ENCODE measurements around the gene KIF6.

The KIF6 gene

DNA sequence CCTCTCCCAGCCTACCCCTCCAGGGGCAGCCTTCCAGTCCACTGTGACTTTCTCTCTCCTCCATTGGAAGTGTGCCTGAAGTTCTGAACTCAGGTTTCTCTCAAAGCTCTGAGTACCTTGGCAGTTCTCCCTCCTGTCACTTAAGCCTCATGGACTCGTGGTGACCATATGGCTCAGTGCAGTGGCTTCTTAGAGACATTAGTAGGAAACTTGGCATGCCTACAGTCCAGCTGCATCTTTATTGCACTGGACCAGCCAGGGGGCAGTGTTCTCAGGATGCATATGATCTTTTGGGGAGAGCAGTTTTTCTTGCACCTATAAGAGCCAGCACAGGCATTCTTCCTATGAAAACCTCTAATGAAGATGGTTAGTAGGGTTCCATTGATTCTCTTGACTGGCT, 355.2 kb downstream of the KIF6 start:
- H3K4me3 ChIP-seq (ENCODE audit: low read depth, low read length) = no peak overlapping the region
- no peak for DNase-seq (ENCODE audit: low read depth)
- TF ChIP-seq, protein P1, sequence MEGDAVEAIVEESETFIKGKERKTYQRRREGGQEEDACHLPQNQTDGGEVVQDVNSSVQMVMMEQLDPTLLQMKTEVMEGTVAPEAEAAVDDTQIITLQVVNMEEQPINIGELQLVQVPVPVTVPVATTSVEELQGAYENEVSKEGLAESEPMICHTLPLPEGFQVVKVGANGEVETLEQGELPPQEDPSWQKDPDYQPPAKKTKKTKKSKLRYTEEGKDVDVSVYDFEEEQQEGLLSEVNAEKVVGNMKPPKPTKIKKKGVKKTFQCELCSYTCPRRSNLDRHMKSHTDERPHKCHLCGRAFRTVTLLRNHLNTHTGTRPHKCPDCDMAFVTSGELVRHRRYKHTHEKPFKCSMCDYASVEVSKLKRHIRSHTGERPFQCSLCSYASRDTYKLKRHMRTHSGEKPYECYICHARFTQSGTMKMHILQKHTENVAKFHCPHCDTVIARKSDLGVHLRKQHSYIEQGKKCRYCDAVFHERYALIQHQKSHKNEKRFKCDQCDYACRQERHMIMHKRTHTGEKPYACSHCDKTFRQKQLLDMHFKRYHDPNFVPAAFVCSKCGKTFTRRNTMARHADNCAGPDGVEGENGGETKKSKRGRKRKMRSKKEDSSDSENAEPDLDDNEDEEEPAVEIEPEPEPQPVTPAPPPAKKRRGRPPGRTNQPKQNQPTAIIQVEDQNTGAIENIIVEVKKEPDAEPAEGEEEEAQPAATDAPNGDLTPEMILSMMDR (IDR thresholded peaks at IDR 0.05; ENCODE audit: insufficient read depth, low read depth, low read length, missing control alignments) = no peak

DNA sequence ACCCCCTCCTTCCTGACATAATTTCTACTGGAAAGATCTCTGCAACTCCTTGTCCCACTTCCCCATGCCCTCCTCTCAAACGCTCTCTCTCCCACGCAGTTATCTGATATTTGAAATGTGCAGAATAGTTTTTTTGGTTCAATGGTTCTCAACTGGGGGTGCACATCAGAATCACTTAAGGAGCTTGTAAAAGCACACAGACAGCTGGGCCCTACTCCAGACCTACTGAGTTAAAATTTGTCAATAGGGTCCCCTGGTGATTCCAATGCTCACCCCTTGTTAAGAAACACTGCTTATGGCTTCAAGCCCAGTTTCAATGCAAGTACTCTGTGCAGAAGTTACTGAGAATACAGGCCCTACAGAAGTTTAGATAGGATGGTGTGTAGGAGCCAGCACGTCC, 357.5 kb downstream of the KIF6 start:
- TF ChIP-seq, protein P1 (IDR thresholded peaks at IDR 0.05; ENCODE audit: insufficient read depth, low read depth, low read length, missing control alignments) = no peak
- no peak overlapping the region for H3K4me3 ChIP-seq (ENCODE audit: low read depth, low read length)
- no peak for DNase-seq (ENCODE audit: low read depth)

DNA sequence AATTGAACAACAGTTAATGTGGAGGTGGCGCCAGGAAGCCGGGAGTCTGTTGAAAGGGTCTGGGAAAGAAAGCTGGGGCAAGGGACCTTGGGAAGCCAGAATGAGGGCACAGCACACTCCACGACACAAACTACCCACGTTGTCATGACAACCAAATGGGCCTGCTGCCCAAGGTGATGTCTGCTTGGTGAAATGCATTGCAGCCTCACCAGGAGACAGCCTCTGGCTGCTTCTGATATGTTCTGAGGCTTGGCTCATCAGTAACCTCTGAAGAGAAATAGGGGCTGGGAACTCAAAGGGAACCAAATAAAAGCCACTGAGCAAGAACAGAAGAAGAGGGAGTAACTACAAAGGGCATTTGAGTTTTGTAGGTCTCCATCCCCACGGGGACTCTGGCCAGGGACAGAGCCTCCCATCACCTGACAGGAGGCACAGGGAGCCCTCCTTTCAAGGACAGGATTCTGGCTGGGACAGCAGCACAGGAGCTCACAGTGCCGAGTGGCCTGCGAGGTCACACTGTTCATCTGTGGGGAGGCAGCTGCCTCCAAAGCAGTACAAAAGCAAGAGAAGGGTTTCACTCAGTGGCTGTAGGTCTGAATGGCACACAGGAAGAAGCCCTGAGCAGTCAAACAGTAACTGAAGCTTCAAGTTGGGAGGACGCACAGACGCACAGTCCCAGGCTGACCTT, 358.1 kb downstream of the KIF6 start:
- H3K4me3 ChIP-seq (ENCODE audit: low read depth, low read length) = no peak overlapping the region
- TF ChIP-seq, protein P1 (IDR thresholded peaks at IDR 0.05; ENCODE audit: insufficient read depth, low read depth, low read length, missing control alignments) = no peak
- DNase-seq (ENCODE audit: low read depth) = no peak

DNA sequence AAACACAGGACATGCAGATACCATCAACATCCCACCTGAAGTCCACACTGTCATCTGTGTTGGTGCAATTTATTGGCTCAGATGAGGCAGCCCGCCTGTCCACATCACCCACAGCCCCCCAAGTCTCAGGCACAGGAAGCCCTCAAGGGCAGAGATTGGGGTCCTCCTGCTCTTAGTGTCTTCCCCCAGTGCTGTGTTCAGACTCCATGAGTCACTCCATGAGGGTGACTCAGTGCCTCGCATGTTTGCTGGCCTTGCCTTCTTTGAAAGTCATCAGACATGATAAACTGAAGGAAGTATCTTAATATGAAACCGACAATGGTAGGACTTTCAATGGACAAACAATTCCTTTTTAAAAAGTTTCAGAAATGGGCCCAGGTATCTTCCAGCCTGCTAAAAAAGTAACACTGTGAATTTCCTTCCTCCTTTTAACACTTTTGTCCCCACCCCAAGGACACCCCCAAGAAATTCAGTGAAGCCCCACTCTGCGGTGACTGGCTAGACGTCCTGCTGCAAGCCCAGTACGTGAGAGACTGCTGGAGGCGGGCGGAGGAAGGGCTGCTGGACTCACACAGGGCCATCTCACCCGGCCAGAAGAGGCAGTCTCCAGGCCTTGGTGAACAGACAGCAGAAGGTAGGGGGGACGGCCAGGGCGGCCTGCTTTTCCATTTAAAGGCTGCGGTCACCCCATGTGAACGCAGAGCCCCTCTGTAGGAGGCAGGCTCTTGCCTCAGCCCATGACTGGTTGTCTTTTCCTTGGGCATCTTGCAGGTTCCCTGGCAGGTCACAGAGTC, 359.7 kb downstream of the KIF6 start:
- H3K4me3 ChIP-seq (ENCODE audit: low read depth, low read length) = no peak overlapping the region
- TF ChIP-seq, protein P1 (IDR thresholded peaks at IDR 0.05; ENCODE audit: insufficient read depth, low read depth, low read length, missing control alignments) = no peak
- no peak for DNase-seq (ENCODE audit: low read depth)

DNA sequence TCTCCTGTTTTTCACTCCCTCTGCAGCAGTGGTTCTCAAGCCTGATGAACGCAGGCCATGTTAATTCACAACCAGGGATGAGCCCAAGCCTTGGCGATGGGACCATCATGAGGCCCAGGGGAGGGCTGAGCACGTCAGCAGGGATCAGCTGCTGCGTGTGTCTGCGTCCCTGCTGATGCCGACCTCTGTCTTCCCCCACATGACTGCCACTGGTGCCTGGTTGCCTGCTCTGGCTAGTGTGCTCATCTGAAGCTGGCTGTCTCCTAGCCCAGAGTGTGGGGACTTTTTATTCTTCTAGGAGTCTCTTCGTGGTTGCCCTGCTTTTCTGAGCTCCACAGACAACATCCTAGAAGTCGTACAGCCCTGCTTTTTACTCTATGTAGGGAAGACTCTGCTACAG, 361.9 kb downstream of the KIF6 start:
- TF ChIP-seq, protein P1 (IDR thresholded peaks at IDR 0.05; ENCODE audit: insufficient read depth, low read depth, low read length, missing control alignments) = no peak
- DNase-seq (ENCODE audit: low read depth) = no peak
- H3K4me3 ChIP-seq (ENCODE audit: low read depth, low read length) = no peak overlapping the region

DNA sequence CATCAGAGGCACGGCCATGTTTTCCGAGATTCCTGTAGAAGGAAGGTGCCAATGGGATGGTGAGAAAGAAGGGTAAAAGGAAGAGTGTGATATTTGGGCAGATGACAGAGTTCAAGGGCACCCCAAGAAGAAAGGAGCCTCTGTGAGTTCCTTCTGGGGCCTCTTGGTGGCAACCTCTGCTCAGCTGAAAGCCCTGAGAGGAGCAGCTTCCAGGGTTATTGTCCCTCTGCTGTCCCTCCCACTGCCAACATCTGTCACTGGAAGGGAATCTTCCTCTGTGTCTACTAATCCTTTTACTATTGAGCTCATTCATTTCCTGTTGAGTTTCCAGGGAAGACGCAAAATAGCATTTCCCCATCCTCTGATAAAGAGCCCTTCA, 362.7 kb downstream of the KIF6 start:
- H3K4me3 ChIP-seq (ENCODE audit: low read depth, low read length) = no peak overlapping the region
- TF ChIP-seq, protein P1 (IDR thresholded peaks at IDR 0.05; ENCODE audit: insufficient read depth, low read depth, low read length, missing control alignments) = peak; percentile 13
- DNase-seq (ENCODE audit: low read depth) = no peak
